Measurements from ENCODE around the gene SPACA6.

Gene SPACA6

DNA sequence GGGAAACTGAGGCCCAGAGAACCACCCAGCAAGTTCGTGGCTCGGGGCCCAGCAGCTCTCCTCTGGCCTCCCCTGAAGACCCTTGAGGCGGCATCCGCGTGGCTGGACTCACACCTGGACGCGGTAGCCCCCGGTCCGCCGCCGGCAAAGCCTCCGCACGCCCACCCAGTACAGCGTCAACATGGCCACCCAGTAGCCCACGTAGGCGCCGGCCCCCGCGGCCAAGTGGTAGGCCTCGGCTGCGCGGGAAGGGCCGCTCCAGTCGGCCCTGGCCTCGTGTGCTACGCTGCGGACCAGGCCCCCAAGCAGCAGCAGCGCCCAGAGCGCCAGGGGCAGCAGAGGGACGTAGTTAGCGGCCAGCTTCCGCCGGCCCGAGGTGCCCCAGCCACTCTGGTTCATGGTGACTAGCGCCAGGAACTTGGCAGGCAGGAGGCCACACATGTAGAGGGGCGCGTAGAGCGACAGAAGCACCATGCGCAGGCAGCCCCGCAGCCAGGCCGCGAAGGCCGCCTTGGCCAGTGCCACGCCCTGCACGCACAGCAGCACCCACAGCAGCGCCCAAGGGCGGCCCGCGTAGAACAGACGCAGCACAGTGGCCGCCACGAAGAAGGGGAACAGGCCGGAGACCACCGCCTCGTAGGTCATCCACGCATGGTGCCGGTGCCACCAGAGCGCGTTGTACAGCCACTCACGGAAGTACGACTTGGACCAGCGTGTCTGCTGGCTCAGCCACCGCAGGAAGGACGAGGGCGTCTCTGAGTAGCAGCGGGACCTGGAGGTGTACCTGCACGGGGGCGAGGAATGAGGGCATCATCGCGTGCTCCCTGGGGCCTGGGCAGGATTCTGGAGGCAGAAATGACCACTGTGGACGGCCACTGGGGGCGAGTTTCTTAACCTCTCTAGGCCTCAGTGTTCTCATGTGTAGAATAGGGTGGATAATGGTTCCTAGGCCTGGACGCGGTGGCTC lies 20.5 kb downstream of the SPACA6 start:
- TF ChIP-seq CTCF (IDR thresholded peaks at IDR 0.05; ENCODE audit: borderline replicate concordance, insufficient read depth, low read depth, low read length): no peak
- H3K4me3 ChIP-seq (ENCODE audit: low read depth, low read length): no peak overlapping the region

DNA sequence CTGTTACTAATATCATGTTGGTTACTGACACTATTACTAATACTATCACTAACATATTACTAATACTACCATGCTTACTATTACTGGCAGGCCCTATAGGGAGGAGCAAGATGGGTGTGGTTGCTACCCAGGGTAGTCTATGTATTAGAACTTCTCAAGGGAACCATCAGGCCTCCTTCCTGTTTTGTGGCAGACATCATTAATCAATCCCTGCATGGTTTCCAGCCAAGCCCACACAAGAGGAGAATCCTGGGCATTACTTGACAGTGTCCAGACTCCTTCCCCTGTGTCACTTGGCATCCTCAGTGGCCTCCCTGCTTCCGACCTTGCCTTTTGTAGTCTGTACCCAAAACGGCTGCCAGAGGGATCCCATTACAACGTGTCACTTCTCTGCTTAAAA lies 21.7 kb downstream of the SPACA6 start:
- H3K4me3 ChIP-seq (ENCODE audit: low read depth, low read length): no peak overlapping the region
- TF ChIP-seq CTCF (IDR thresholded peaks at IDR 0.05; ENCODE audit: borderline replicate concordance, insufficient read depth, low read depth, low read length): no peak

- no peak overlapping the region for H3K4me3 ChIP-seq (ENCODE audit: low read depth, low read length)
- no peak for TF ChIP-seq CTCF (IDR thresholded peaks at IDR 0.05; ENCODE audit: borderline replicate concordance, insufficient read depth, low read depth, low read length)
Measured at GRCh38 chr19:51715850-51716249, 22.7 kb downstream of the SPACA6 start.

DNA sequence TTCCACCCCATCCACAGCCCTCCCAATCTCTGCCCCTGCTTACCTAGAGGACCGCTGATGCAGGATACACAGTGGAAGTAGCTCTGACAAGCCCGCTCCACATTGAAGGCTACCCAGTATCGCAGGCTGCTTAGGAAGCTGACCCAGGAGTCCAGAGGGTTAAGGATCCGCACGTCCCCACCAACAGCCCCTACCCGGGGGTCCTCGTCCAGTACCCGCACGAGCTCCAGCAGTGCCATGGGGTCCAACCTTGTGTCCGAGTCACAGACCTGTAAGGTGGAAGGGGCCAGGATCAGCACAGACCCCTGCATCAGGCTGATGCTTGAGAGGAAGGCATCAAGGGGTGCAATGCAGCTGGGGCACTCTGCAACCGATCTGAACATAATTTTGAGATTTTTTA lies 23.8 kb downstream of the SPACA6 start:
- no peak for TF ChIP-seq CTCF (IDR thresholded peaks at IDR 0.05; ENCODE audit: borderline replicate concordance, insufficient read depth, low read depth, low read length)
- no peak overlapping the region for H3K4me3 ChIP-seq (ENCODE audit: low read depth, low read length)

- H3K4me3 ChIP-seq (ENCODE audit: low read depth, low read length): no peak overlapping the region
- TF ChIP-seq CTCF (IDR thresholded peaks at IDR 0.05; ENCODE audit: borderline replicate concordance, insufficient read depth, low read depth, low read length): no peak
Measured at GRCh38 chr19:51719251-51719988, 26.3 kb downstream of the SPACA6 start.

DNA sequence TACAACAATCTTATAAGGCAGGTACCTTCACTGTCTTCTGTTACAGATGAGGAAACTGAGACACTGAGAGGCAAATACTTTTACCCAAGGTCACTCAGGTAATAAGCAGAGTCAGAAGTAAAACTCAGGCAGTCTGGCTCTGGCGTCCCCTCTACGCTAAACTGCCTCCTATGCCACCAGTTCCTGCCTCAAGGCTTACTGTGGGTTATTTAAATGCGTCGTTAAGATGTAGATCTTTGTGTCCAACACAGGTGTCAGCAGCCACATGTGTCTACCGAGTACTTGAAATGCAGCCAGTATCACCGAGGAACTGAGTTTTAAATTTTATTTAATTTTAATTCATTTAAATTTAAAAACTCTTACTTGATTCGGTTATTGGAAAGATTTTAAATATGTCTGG lies 28.8 kb downstream of the SPACA6 start:
- TF ChIP-seq CTCF (IDR thresholded peaks at IDR 0.05; ENCODE audit: borderline replicate concordance, insufficient read depth, low read depth, low read length): no peak
- H3K4me3 ChIP-seq (ENCODE audit: low read depth, low read length): no peak overlapping the region

Measured in GM12875 (cell line).